ENCODE measurements around the gene STN1. TPM values are rescaled to one million over a fixed set of nuclear protein-coding genes. Genes with fewer than 3 reads are reported as not detected.
A peak's percentile ranks its signal among the peaks of the same experiment; 100 is the strongest.

The STN1 gene
- polyA plus RNA-seq, 1 donor: 20.4 TPM

DNA sequence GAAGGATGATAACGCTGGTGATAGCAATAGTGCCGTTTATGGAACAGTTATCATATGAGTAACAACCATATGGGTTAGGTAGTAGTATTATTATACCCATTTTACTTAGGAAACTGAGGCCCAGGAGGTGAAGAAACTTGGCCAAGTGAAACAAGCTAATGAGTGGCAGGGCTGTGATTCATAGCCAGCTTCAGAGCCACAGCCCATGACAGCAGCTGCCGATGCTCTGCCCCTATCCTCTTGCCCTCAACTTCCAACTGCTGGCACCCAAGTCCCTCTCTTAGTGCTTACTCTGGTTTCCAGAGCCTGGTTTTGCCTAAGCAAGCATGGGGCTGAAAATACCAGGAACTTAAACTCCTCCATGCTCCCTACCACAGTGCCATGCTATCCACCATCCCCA is 74.9 kb downstream of the STN1 start:
- no peak for DNase-seq

DNA sequence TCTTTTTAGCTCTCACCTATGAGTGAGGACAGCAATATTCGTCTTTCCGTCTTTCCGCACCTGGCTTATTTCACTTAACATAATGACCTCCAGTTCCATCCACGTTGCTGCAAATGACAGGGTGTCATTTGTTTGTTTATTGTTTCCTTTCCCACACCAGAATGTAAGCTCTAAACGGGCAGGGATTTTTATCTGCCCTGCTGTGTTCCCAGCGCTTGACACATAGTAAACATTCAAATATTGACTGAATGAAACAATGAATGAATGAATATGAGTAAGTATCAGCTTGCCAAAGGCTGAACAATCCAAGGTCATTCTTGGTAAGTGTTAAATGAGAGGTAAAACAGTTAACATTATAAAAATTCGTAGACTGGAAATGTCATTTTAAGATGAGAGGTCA is 75.4 kb downstream of the STN1 start:
- no peak for DNase-seq

DNA sequence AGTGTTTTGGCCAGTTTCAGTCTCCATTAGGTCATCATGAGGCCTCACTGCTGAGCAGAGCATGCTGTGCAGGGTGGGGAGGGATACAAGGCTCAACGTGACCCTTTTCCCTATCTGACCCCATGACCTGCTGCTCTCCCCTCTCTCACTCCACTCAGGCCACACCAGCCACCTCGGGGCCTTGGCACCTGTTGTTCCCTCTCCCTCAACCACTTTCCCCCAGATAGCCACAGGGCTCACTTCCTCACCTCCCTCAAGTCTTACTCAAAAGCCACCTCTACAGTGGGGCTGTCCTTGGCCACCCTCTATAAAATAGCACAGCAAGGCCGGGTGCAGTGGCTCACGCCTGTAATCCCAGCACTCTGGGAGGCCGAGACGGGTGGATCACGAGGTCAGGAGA is 76.5 kb downstream of the STN1 start:
- DNase-seq: no peak

DNA sequence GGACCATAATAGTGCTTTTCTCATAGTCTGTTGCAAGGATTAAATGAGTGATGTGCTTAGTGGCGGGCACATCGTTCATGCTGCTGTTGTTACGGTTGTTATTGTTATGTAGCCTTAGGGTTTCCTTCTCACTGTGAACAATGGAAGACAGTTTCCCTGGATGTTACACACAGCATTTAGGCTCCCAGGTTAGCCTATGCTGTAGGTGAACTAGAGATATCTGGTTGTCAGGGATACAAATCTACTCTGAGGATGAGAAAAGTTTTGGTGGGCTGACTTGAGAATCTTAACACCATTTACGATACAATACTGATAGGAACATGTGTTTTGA is 77.3 kb downstream of the STN1 start:
- no peak for DNase-seq

DNA sequence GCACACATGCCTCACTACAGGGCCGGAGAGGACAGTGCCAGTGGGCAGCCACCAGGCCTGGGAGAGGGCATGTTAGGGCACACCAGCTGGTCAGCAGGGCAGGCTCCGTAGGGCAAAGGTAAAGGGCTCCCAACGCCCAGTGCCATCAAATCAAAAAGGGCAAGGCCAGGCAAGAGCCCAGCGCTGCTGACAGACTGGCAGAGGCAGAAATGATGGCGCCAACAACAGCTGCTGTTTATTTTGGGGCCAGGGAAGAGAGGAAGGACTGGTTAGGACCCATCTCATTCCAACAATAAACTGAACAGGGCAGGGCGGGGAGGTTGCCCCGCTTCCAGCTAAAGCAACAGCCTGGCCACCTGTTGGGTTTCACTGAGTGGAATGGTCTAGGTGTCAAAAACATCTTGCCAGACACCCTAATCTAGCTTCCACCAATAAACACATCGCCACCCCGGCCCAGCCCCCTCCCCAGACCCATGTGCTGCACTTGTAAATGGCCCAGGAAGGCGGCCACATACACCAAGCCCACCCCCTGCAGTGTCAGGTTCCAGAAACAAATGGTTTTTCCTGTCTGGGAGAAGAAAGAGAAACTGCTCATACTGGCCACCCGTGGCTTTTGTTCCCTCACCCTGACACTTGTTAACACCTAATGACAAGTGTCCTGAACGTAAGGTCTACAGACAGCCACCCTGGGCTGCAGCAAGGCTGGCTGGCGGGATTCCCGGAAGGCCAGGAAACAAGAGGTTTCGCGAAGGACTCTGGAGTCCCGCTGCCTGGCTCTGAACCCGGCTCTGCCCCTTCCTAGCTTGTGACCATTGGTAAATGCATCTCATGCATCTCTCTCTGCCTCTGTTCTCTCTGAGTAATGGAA is 77.9 kb downstream of the STN1 start:
- DNase-seq: no peak

DNA sequence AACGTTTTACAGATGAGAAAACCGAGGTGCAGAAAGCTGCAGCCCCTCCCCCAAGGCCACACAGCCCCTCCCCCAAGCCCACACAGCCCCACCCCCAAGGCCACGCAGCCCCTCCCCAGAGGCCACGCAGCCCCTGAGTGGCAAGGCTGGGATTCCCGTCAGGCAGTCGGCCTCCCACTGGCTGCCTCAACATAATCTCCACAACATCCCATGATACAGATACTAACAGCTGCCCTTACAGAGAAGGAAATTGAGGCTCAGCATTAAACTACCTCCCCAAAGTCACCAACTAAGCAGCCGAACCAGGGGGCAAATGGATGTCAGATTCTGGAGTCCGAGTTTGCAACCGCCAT is 78.5 kb downstream of the STN1 start:
- no peak for DNase-seq

DNA sequence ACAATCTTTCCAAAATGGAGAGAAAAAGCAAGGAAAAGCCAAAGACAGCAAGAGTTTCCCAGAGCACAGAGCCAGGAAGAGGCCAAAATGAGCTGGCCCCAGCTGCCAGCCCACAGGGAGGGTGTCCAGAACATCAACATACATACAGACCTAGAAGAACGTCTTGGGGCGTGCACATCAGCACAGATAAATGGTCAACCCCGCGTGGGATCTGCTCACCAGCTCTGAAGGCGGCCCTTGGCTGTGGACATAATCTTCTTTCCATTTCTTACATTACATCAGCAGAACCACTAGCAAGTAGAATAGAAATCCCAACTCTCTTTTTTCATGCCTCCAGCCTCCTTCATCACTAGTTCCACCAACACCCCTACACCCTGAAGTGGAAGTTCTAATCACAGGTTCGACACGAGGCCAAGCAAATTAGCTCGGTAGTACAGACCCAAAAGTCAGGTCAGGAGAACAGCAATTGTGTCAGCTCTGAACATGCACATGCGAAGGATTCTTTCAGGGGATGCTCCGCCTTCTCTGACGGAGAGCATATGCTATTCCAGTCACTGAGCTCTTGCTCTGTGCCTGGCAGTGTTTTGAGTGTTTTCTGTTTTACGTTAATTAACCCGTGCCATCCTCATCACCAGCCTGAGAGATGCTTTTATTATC is 79.0 kb downstream of the STN1 start:
- DNase-seq: no peak

DNA sequence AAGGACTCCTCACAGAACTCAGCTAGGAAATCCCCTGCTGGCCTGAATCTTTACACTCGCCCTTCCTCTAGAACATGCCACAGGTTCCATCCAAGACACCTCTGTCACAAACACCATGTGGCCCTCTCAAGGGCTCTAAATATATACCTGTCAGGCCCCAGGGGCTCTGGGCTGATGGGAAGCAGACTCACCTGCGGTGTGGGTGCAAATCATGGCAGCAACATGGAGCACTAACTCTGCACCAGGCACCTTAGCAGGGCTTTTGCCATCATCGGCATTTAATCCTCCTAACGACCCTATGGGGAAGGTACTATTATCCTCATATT is 80.0 kb downstream of the STN1 start:
- no peak for DNase-seq

DNA sequence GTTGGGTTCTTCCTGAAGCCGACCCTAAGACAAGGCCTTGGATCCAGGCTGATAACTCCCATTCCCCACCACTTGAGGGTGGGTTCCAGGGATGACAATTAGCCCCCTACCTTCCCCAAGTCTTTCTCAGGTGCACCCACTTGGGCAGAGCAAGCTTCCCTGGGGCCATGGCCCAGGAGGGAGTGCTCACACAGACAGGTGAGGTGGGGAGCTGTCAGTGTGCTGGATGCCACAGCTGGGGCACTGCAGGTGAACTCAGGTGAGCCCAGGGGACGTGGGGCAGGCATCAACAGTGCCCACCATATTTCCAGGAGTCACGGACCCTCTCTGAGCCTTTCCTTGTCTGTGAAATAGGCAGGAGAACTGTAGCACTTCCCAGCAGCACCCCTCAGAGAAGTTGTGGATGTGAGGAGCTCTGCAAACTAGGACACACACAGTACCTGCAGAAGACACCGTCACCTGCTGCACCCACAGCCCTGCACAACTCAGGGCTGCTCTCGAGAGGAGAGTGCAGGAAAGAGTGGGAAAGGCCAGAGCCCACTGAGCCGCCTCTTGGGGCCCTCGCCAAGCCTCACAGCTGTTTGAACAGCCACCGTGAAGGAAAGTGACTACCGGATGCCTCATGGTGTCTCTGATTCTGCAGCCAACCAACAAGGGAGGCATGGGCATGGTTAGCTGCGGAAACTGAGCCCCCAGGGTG is 80.5 kb downstream of the STN1 start:
- DNase-seq: no peak

DNA sequence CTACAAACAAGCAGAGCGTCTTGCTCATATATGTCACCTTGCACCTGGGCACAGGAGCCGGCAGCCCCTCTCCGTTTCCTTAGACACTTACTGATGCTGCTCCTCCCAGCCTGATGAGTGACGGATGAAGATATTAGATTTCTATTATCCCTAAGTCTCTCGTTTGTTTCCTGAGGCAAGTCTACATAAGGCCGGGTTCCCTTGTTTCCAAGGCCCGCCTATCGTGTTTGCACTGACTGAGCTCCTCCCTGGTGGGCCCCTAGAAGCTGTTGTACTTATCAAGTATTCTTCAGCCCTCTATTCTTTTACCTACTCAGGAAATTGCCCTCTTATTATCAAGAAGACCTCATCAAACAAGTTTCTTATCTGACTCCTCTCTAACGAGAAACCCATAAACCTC is 81.1 kb downstream of the STN1 start:
- DNase-seq: no peak

DNA sequence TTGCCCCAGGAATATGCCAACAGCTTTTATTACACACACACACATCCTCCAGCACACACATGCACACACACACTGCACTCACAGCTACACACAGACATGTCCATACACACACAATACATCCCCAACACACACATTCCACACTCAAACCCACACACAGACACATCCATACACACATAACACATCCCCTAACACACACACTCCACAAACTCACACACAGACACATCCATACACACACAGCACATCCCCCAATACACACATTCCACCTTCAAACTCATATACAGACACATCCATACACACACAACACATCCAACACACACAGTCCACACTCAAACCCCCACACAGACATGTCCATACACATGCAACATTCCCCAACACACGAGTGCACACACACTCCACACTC is 81.7 kb downstream of the STN1 start:
- no peak for DNase-seq

DNA sequence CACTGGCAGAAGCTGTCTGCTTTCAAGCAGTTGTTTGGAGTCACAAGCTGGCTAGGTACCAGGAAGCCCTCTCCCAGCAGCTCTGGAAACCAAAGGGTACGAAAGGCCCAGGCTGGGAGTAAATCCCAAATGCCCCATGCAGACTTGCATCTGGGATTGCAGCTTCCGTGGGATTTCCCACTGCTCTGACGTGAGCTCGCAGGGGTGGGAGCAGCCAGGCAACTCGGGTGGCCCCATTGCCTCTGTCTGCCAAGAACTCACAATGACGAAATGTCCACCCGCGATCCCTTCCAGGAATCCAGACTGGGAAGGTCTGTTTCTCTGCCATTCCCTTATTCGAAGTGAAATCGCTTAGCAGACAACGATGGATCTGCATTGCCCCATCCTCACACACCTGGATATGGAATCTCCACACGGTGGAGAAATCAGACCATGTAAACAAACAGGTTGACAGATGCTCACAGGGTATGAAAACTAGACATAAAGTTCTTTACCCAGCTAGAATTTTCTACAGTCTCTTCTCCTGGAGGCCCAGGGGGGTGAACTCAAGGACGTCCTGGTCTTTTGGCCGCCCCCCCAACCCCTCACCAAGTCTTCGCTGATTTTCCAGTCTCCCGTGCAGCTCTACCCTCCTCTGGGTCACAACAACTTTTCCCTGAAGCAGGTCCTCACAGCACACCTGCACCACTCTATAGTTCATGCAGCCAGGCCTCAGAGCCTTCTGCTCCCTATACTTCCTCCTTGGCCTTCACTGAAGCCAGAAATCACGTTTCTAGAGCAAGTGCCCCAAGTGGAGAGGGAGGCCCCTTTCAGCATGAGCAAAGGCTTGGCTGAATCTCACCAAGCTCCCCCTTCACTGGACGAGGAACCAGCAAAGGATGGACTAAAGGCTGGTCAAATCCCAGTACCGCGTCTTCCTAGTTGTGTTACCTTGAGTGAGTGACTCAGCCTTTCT is 82.6 kb downstream of the STN1 start:
- DNase-seq: peak; percentile 83

DNA sequence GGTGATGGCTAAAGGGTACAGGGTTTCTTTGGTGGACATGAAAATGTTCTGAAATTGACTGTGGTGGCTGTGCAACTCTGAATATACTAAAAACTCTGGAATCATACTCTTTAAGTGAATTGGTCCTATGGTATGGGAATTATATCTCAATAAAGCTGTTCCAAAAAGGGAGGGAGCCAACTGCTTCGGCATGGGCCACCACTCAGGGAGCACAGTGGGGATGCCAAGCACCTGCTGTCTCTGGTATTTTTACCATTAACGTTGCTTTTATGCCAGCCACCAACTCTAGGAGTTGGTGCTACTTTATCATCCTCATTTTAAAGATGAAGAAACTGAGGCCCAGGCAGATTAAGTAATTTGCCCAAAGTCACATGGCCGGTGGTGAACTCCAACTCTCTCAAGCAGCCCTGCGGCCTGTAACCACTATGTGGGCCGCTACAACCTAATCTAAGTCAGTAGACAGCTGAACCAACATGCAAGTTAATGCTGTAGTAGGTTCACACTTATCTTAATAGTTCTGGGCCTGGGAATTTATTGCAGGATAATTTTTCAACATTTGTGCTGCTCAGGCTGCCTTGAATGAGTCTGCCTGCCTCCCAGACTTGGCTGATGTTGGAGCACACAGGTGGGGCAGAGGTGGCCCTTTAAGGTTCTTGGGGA is 83.4 kb downstream of the STN1 start:
- no peak for DNase-seq

DNA sequence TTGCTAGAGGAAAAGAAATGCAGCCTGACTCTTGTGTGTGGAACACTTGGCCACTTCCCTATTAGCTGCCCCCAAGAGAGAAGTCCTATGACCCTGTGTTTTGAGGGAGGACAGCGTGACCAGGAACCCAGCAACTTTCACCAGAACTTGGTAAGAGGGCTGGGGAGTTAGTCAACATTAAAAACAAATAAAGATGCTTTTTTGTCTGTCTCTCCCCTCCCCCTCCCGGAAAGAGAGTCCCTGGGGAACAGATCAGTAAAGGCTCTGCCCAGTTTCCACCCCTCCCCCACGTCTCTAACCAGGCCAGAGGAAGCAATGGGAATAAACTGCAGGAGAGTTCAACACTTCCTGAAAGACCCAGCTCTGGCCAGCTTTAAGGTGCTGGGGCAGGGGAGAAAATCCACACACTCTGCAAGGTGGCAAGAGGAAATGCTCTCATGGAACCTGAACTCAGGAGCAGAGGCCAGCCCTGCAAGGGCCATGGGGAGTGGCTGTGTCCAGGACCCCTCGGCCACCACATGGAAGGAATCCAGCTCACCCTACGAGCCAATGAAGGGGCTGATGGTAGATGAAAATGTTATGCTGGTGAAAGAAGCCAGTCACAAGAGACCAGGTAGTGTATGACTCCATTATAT is 84.1 kb downstream of the STN1 start:
- DNase-seq: no peak

DNA sequence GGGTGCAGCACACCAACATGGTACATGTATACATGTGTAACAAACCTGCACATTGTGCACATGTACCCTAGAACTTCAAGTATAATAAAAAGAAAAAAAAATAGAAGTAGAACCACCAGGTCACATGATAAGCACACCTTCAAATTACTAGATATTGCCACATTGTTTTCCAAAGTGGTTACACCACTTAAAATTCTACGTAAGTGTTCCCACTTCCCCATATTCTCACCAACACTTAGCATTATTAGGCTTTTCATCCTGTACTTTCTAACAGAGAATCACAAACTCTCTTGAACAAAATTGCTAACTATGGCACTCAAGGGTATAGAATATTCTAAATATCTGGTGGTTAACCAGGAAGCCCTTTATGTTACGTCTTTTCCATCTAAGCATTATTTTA is 85.2 kb downstream of the STN1 start:
- DNase-seq: no peak

Other genes starting within 250 kb of the STN1 start
- 81.1 TPM for gene SH3PXD2A, start 62.6 kb downstream of the STN1 start, polyA plus RNA-seq (ENCODE audit: insufficient read length)
- 26.2 TPM for gene SLK, start 49.0 kb upstream of the STN1 start, polyA plus RNA-seq (ENCODE audit: insufficient read length)
- 1.3 TPM for gene COL17A1, start 167.7 kb upstream of the STN1 start, polyA plus RNA-seq (ENCODE audit: insufficient read length)
- gene SFR1, start 204.0 kb upstream of the STN1 start, polyA plus RNA-seq (ENCODE audit: insufficient read length): 5.6 TPM

Measured in hindlimb muscle (tissue), 1 donor.